Neuronal stem cell (in vitro differentiated cells): ENCODE results near the gene PDE3B.
"Not testable (repeated sequence)": the region's sequence is repeated elsewhere in the genome, so short reads cannot be mapped to it uniquely, and the experiment has no call there.

Experiments
- DNase-seq: peaks from one replicate; pipeline ENCODE4 v3.0.0-alpha.2; 2013; ENCODE audit warnings: low spot score
- H2AFZ ChIP-seq: one replicate; pipeline ENCODE4 v1.6.1; 2013; ENCODE audit warnings: mild to moderate bottlenecking, low read length, inconsistent platforms
- H2AK5ac ChIP-seq: 2 replicates; pipeline ENCODE4 v1.6.1; 2013; ENCODE audit warnings: low read depth, mild to moderate bottlenecking, inconsistent platforms, low read length, moderate library complexity, mixed read lengths
- H2BK120ac ChIP-seq: 2 replicates; pipeline ENCODE4 v1.6.1; 2013; ENCODE audit warnings: low read depth, mild to moderate bottlenecking, inconsistent platforms, low read length, moderate library complexity, mixed read lengths
- H2BK12ac ChIP-seq: one replicate; pipeline ENCODE4 v1.6.1; 2013; ENCODE audit warnings: low read length, inconsistent platforms
- H2BK15ac ChIP-seq: 2 replicates; pipeline ENCODE4 v1.6.1; 2013; ENCODE audit warnings: mild to moderate bottlenecking, low read length, inconsistent platforms, mixed read lengths
- H2BK5ac ChIP-seq: one replicate; pipeline ENCODE4 v1.6.1; 2013; ENCODE audit warnings: inconsistent platforms, mild to moderate bottlenecking, low read length, moderate library complexity
- H3K14ac ChIP-seq: one replicate; pipeline ENCODE4 v1.6.1; 2013; ENCODE audit warnings: low read length, inconsistent platforms
- H3K18ac ChIP-seq: 2 replicates; pipeline ENCODE4 v1.6.1; 2013; ENCODE audit warnings: low read length, inconsistent platforms
- H3K23ac ChIP-seq: 2 replicates; pipeline ENCODE4 v1.6.1; 2013; ENCODE audit warnings: low read depth, mild to moderate bottlenecking, mixed read lengths, low read length, inconsistent platforms; ENCODE audit not compliant: poor library complexity
- H3K27ac ChIP-seq: replicated peaks from 3 replicates; pipeline ENCODE4 v1.5.1; 2013; ENCODE audit warnings: low read length, inconsistent platforms
- H3K27me3 ChIP-seq, 3 experiments: 2 replicates each; pipeline ENCODE4 v1.6.1; 2013; ENCODE audit warnings: low read length in 3 of 3, mild to moderate bottlenecking in 2 of 3, inconsistent platforms in 1 of 3, low read depth in 1 of 3, mixed read lengths in 1 of 3, moderate library complexity in 1 of 3; ENCODE audit not compliant: control insufficient read depth in 3 of 3, insufficient read depth in 3 of 3
- H3K36me3 ChIP-seq, 2 donors: replicated peaks in 1 of 2; 2 replicates each; pipeline ENCODE4 v1.6.1; 2013; ENCODE audit warnings: low read length in 2 of 2; ENCODE audit not compliant: control insufficient read depth in 2 of 2, insufficient read depth in 2 of 2
- H3K4ac ChIP-seq: 2 replicates; pipeline ENCODE4 v1.6.1; 2013; ENCODE audit warnings: inconsistent platforms, mild to moderate bottlenecking, low read length, moderate library complexity
- H3K4me1 ChIP-seq, 2 donors: 1 replicate in 1 of 2; 2 replicates in 1 of 2; pipeline ENCODE4 v1.6.1; 2013; ENCODE audit warnings: low read length in 2 of 2, low read depth in 1 of 2; ENCODE audit not compliant: control insufficient read depth in 2 of 2, insufficient read depth in 1 of 2
- H3K4me2 ChIP-seq: one replicate; pipeline ENCODE4 v1.6.1; 2013; ENCODE audit warnings: mild to moderate bottlenecking, low read length, inconsistent platforms; ENCODE audit not compliant: insufficient read depth, poor library complexity, severe bottlenecking
- H3K4me3 ChIP-seq, 2 donors: 2 replicates each; pipeline ENCODE4 v1.5.1; 2013; ENCODE audit warnings: low read length in 2 of 2, mild to moderate bottlenecking in 2 of 2, inconsistent platforms in 1 of 2, moderate library complexity in 1 of 2
- H3K79me1 ChIP-seq: one replicate; pipeline ENCODE4 v1.6.1; 2013; ENCODE audit warnings: low read depth, mild to moderate bottlenecking, inconsistent platforms, low read length, moderate library complexity
- H3K9ac ChIP-seq: one replicate; pipeline ENCODE4 v1.6.1; 2013; ENCODE audit warnings: mild to moderate bottlenecking, low read depth, low read length, inconsistent platforms; ENCODE audit not compliant: poor library complexity
- H3K9me3 ChIP-seq, 2 donors: replicated peaks in 1 of 2; 2 replicates each; pipeline versions ENCODE3 to v1.6.1; 2013; ENCODE audit warnings: low read length in 2 of 2, mild to moderate bottlenecking in 2 of 2, inconsistent platforms in 1 of 2, low read depth in 1 of 2, mixed read lengths in 1 of 2, moderate library complexity in 1 of 2; ENCODE audit not compliant: control insufficient read depth in 2 of 2, insufficient read depth in 1 of 2
- H4K8ac ChIP-seq: one replicate; pipeline ENCODE4 v1.6.1; 2013; ENCODE audit warnings: low read depth, mild to moderate bottlenecking, inconsistent platforms, low read length, moderate library complexity
- H4K91ac ChIP-seq: one replicate; pipeline ENCODE4 v1.6.1; 2013; ENCODE audit warnings: low read length, low read depth, mild to moderate bottlenecking, inconsistent platforms; ENCODE audit not compliant: poor library complexity
- WGBS, 2 donors: extraction: QIAGEN DNeasy Blood & Tissue Kit; methylation state at CpG; one replicate each; pipeline ENCODE4 v1.1.7; 2013; ENCODE audit warnings: missing lambda C conversion rate in 2 of 2, mixed read lengths in 1 of 2; ENCODE audit not compliant: insufficient read length in 2 of 2, insufficient replicate concordance in 1 of 2; ENCODE audit errors: extremely low coverage in 2 of 2; 5-methylcytosine and 5-hydroxymethylcytosine counted together

Gene PDE3B

GRCh38 chr11:14882196-14882595, 238.6 kb downstream of the PDE3B start:
- no CpG with 5 or more reads among the region's 1 CpG for WGBS, 2 donors
- H2BK12ac ChIP-seq: no peak overlapping the region
- H3K9ac ChIP-seq: no peak overlapping the region
- no peaks in the 10 kb centered on the region for H3K9me3 ChIP-seq
- H3K23ac ChIP-seq: no peak overlapping the region
- no peak overlapping the region for H2BK15ac ChIP-seq
- no peaks in the 10 kb centered on the region for H3K27me3 ChIP-seq
- no peaks in the 10 kb centered on the region for H3K4me1 ChIP-seq
- H3K36me3 ChIP-seq: peaks cover 5 to 37% of the 10 kb centered on the region in 2 donors
- no peak overlapping the region for H2AK5ac ChIP-seq
- H3K14ac ChIP-seq: no peak overlapping the region
- H2BK5ac ChIP-seq: no peak overlapping the region
- DNase-seq: no peak
- no peak overlapping the region for H4K91ac ChIP-seq
- no peak overlapping the region for H3K18ac ChIP-seq
- no peak overlapping the region for H3K4ac ChIP-seq
- H4K8ac ChIP-seq: no peak overlapping the region
- no peak overlapping the region for H2BK120ac ChIP-seq
- no peak overlapping the region for H2AFZ ChIP-seq
- H3K79me1 ChIP-seq: no peaks in the 10 kb centered on the region
- no peak overlapping the region for H3K4me3 ChIP-seq
- H3K27ac ChIP-seq: no peak overlapping the region
- no peak overlapping the region for H3K4me2 ChIP-seq

GRCh38 chr11:14883683-14884082, 240.1 kb downstream of the PDE3B start:
- not testable (repeated sequence) for H3K14ac ChIP-seq, H3K27me3 ChIP-seq, H2AK5ac ChIP-seq, H4K91ac ChIP-seq, DNase-seq, H3K23ac ChIP-seq, H4K8ac ChIP-seq, H3K4me1 ChIP-seq, H2BK5ac ChIP-seq, H3K4ac ChIP-seq, H3K4me2 ChIP-seq, H2AFZ ChIP-seq, H3K9me3 ChIP-seq, H3K9ac ChIP-seq, H3K18ac ChIP-seq, H2BK12ac ChIP-seq, H2BK15ac ChIP-seq, H2BK120ac ChIP-seq, H3K4me3 ChIP-seq, H3K79me1 ChIP-seq, H3K27ac ChIP-seq
- peaks cover 3 to 23% of the 10 kb centered on the region in 2 donors for H3K36me3 ChIP-seq
- WGBS, 2 donors: no CpG with 5 or more reads among the region's 1 CpG

GRCh38 chr11:14884667-14885273, 241.2 kb downstream of the PDE3B start:
- WGBS, 2 donors: no CpG with 5 or more reads among the region's 1 CpG
- no peaks in the 10 kb centered on the region for H3K27me3 ChIP-seq
- H3K9me3 ChIP-seq: no peaks in the 10 kb centered on the region
- no peaks in the 10 kb centered on the region for H3K79me1 ChIP-seq
- no peak overlapping the region for H3K4ac ChIP-seq
- no peak overlapping the region for H3K14ac ChIP-seq
- no peak overlapping the region for H2BK120ac ChIP-seq
- H3K27ac ChIP-seq: no peak overlapping the region
- H4K8ac ChIP-seq: no peak overlapping the region
- H3K18ac ChIP-seq: no peak overlapping the region
- H3K23ac ChIP-seq: no peak overlapping the region
- H3K4me3 ChIP-seq: no peak overlapping the region
- H2BK15ac ChIP-seq: no peak overlapping the region
- peaks cover 3 to 18% of the 10 kb centered on the region in 2 donors for H3K36me3 ChIP-seq
- no peak overlapping the region for H2BK5ac ChIP-seq
- H2AFZ ChIP-seq: no peak overlapping the region
- DNase-seq: no peak
- no peaks in the 10 kb centered on the region for H3K4me1 ChIP-seq
- no peak overlapping the region for H4K91ac ChIP-seq
- H2AK5ac ChIP-seq: no peak overlapping the region
- H2BK12ac ChIP-seq: no peak overlapping the region
- no peak overlapping the region for H3K4me2 ChIP-seq
- H3K9ac ChIP-seq: no peak overlapping the region

GRCh38 chr11:14886513-14886912, 242.9 kb downstream of the PDE3B start:
- DNase-seq: no peak
- no peaks in the 10 kb centered on the region for H3K27me3 ChIP-seq
- H4K8ac ChIP-seq: no peak overlapping the region
- H2AK5ac ChIP-seq: no peak overlapping the region
- H3K4ac ChIP-seq: no peak overlapping the region
- no peak overlapping the region for H2BK5ac ChIP-seq
- H3K9ac ChIP-seq: no peak overlapping the region
- H3K79me1 ChIP-seq: no peaks in the 10 kb centered on the region
- no peak overlapping the region for H2BK12ac ChIP-seq
- no peaks in the 10 kb centered on the region for H3K4me1 ChIP-seq
- H3K9me3 ChIP-seq: no peaks in the 10 kb centered on the region
- no peak overlapping the region for H4K91ac ChIP-seq
- peaks cover 1 to 7% of the 10 kb centered on the region in 2 donors for H3K36me3 ChIP-seq
- H2AFZ ChIP-seq: no peak overlapping the region
- no CpG with 5 or more reads among the region's 1 CpG for WGBS, 2 donors
- no peak overlapping the region for H2BK15ac ChIP-seq
- no peak overlapping the region for H3K4me2 ChIP-seq
- H3K23ac ChIP-seq: no peak overlapping the region
- no peak overlapping the region for H3K27ac ChIP-seq
- no peak overlapping the region for H3K18ac ChIP-seq
- no peak overlapping the region for H2BK120ac ChIP-seq
- no peak overlapping the region for H3K14ac ChIP-seq
- H3K4me3 ChIP-seq: no peak overlapping the region
